Activated CD4-positive, alpha-beta memory T cell treated with anti-CD3 and anti-CD28 coated beads, Interleukin-2, amount 10 ng/mL, durations not matched to agents 7 days and 5 days (primary cell): ENCODE measurements around the gene PAMR1. TPM values are rescaled to one million over a fixed set of nuclear protein-coding genes. Genes with fewer than 3 reads are reported as not detected.

Source experiments
- CTCF ChIA-PET: fragments of 350-600 bp; sonication (Branson Sonifier 250); formaldehyde crosslinking; loops from one replicate; lab custom pipeline; 2021; ENCODE audit warnings: antibody characterized with exemption, inconsistent platforms; lab: Charles Lee
- POLR2A ChIA-PET: fragments of 350-600 bp; sonication (Branson Sonifier 250); formaldehyde crosslinking; loops from one replicate; lab custom pipeline; 2021; ENCODE audit warnings: antibody characterized with exemption; lab: Charles Lee
- DNase-seq: peaks from one replicate; pipeline ENCODE4 v3.0.0-alpha.2; 2020
- H3K27ac Mint-ChIP-seq: one replicate; pipeline ENCODE4 v1.8.0; 2021; ENCODE audit warnings: mild to moderate bottlenecking, mixed read lengths
- H3K27me3 Mint-ChIP-seq: one replicate; pipeline ENCODE4 v1.8.0; 2021; ENCODE audit warnings: mixed read lengths
- H3K36me3 Mint-ChIP-seq: one replicate; pipeline ENCODE4 v1.8.0; 2021; ENCODE audit warnings: low read depth, mixed read lengths
- H3K4me1 Mint-ChIP-seq: one replicate; pipeline ENCODE4 v1.8.0; 2021; ENCODE audit warnings: mixed read lengths
- H3K4me3 Mint-ChIP-seq: one replicate; pipeline ENCODE4 v1.8.0; 2021; ENCODE audit warnings: mild to moderate bottlenecking, mixed read lengths
- H3K9me3 Mint-ChIP-seq: one replicate; pipeline ENCODE4 v1.8.0; 2021; ENCODE audit warnings: mixed read lengths
- total RNA-seq, 2 experiments: library from RNA; stranded (reverse); gene quantifications; one replicate each; pipeline ENCODE4 v1.2.3, GENCODE V29; 2021

Gene PAMR1
- total RNA-seq, 2 experiments from 2014 or later = not detected

- no peak overlapping the region for H3K27ac Mint-ChIP-seq
- no peak overlapping the region for H3K4me3 Mint-ChIP-seq
- H3K36me3 Mint-ChIP-seq = no peaks in the 10 kb centered on the region
- ChIA-PET CTCF (interaction anchor here (1.0 kb wide), 1 partner anchor 10 kb away, joined by 5 read pairs; no protein-coding TSS in a partner anchor), POLR2A (no interaction called here)
- H3K4me1 Mint-ChIP-seq = peaks cover 10% of the 10 kb centered on the region
- no peaks in the 10 kb centered on the region for H3K9me3 Mint-ChIP-seq
- H3K27me3 Mint-ChIP-seq = peaks cover 73% of the 10 kb centered on the region
- no peak for DNase-seq
These were observed 109.9 kb downstream of the PAMR1 start for GRCh38 chr11:35415487-35415886.

- no peak for DNase-seq
- H3K4me1 Mint-ChIP-seq = peaks cover 6% of the 10 kb centered on the region
- H3K27me3 Mint-ChIP-seq = peaks cover 70% of the 10 kb centered on the region
- no peak overlapping the region for H3K4me3 Mint-ChIP-seq
- no peaks in the 10 kb centered on the region for H3K9me3 Mint-ChIP-seq
- ChIA-PET CTCF (interaction anchor here (1.0 kb wide), 1 partner anchor 10 kb away, joined by 5 read pairs; no protein-coding TSS in a partner anchor), POLR2A (no interaction called here)
- no peaks in the 10 kb centered on the region for H3K36me3 Mint-ChIP-seq
- H3K27ac Mint-ChIP-seq = no peak overlapping the region
These were observed 110.6 kb downstream of the PAMR1 start for GRCh38 chr11:35414776-35415175.

GRCh38 chr11:35414311-35414710 is 111.1 kb downstream of the PAMR1 start:
- POLR2A ChIA-PET = no interaction called here
- Mint-ChIP-seq H3K4me1 (peaks cover 4% of the 10 kb centered on the region), H3K4me3 (no peak overlapping the region), H3K27ac (no peak overlapping the region), H3K27me3 (peaks cover 67% of the 10 kb centered on the region), H3K36me3 (no peaks in the 10 kb centered on the region), H3K9me3 (no peaks in the 10 kb centered on the region)
- no peak for DNase-seq
- CTCF ChIA-PET = interaction anchor here (1.0 kb wide), 1 partner anchor 9 kb away, joined by 5 read pairs; no protein-coding TSS in a partner anchor

- Mint-ChIP-seq H3K36me3 (no peaks in the 10 kb centered on the region), H3K27me3 (peaks cover 62% of the 10 kb centered on the region)
These were observed 111.8 kb downstream of the PAMR1 start for GRCh38 chr11:35413598-35413997.

GRCh38 chr11:35412285-35412684 is 113.1 kb downstream of the PAMR1 start:
- H3K27me3 Mint-ChIP-seq = peaks cover 49% of the 10 kb centered on the region
- H3K9me3 Mint-ChIP-seq = no peaks in the 10 kb centered on the region
- ChIA-PET POLR2A (no interaction called here), CTCF (interaction anchor here (1.1 to 1.3 kb wide), 4 partner anchors 19 to 777 kb away, joined by 3 to 5 read pairs (median 3); no protein-coding TSS in a partner anchor)
- H3K36me3 Mint-ChIP-seq = no peaks in the 10 kb centered on the region
- no peak for DNase-seq
- no peak overlapping the region for H3K4me3 Mint-ChIP-seq
- no peaks in the 10 kb centered on the region for H3K4me1 Mint-ChIP-seq
- no peak overlapping the region for H3K27ac Mint-ChIP-seq

More at GRCh38 chr11:35413598-35413997, 111.8 kb downstream of the PAMR1 start:
- Mint-ChIP-seq H3K9me3 (no peaks in the 10 kb centered on the region), H3K4me3 (no peak overlapping the region), H3K27ac (no peak overlapping the region), H3K4me1 (peaks cover 4% of the 10 kb centered on the region)
- POLR2A ChIA-PET = no interaction called here
- CTCF ChIA-PET = no interaction called here
- no peak for DNase-seq

GRCh38 chr11:35407041-35407440 is 118.4 kb downstream of the PAMR1 start:
- no peak for DNase-seq
- Mint-ChIP-seq H3K36me3 (no peaks in the 10 kb centered on the region), H3K27ac (no peak overlapping the region), H3K4me1 (no peaks in the 10 kb centered on the region), H3K27me3 (peaks cover 16% of the 10 kb centered on the region), H3K9me3 (no peaks in the 10 kb centered on the region), H3K4me3 (no peak overlapping the region)
- ChIA-PET CTCF (no interaction called here), POLR2A (no interaction called here)

GRCh38 chr11:35404388-35404775 is 121.0 kb downstream of the PAMR1 start:
- Mint-ChIP-seq H3K4me1 (no peaks in the 10 kb centered on the region), H3K27ac (no peak overlapping the region), H3K36me3 (no peaks in the 10 kb centered on the region), H3K27me3 (peaks cover 4% of the 10 kb centered on the region), H3K9me3 (no peaks in the 10 kb centered on the region), H3K4me3 (no peak overlapping the region)
- no peak for DNase-seq
- POLR2A ChIA-PET = no interaction called here
- CTCF ChIA-PET = interaction anchor here (0.8 to 1.2 kb wide), 5 partner anchors 10 to 485 kb away, joined by 3 to 5 read pairs (median 3); no protein-coding TSS in a partner anchor

- Mint-ChIP-seq H3K27me3 (peaks cover 9% of the 10 kb centered on the region), H3K4me3 (no peak overlapping the region), H3K4me1 (no peaks in the 10 kb centered on the region), H3K9me3 (no peaks in the 10 kb centered on the region), H3K36me3 (no peaks in the 10 kb centered on the region), H3K27ac (no peak overlapping the region)
- ChIA-PET POLR2A (no interaction called here), CTCF (interaction anchor here (0.8 to 1.2 kb wide), 3 partner anchors 269 to 485 kb away, joined by 3 to 5 read pairs (median 3); no protein-coding TSS in a partner anchor)
- no peak for DNase-seq
These were observed 121.5 kb downstream of the PAMR1 start for GRCh38 chr11:35403765-35404387.

- ChIA-PET CTCF (interaction anchor here (1.2 to 1.5 kb wide), 3 partner anchors 9 to 476 kb away, joined by 3 to 5 read pairs (median 5); no protein-coding TSS in a partner anchor), POLR2A (no interaction called here)
- no peak for DNase-seq
- no peaks in the 10 kb centered on the region for H3K4me1 Mint-ChIP-seq
- H3K4me3 Mint-ChIP-seq = no peak overlapping the region
- H3K36me3 Mint-ChIP-seq = no peaks in the 10 kb centered on the region
- H3K27ac Mint-ChIP-seq = no peak overlapping the region
- peaks cover 15% of the 10 kb centered on the region for H3K27me3 Mint-ChIP-seq
- H3K9me3 Mint-ChIP-seq = no peaks in the 10 kb centered on the region
These were observed 122.4 kb downstream of the PAMR1 start for GRCh38 chr11:35402751-35403660.

GRCh38 chr11:35398881-35399280 is 126.5 kb downstream of the PAMR1 start:
- POLR2A ChIA-PET = no interaction called here
- H3K27me3 Mint-ChIP-seq = peaks cover 25% of the 10 kb centered on the region
- CTCF ChIA-PET = no interaction called here
- DNase-seq = no peak
- no peak overlapping the region for H3K27ac Mint-ChIP-seq
- no peak overlapping the region for H3K4me3 Mint-ChIP-seq
- H3K9me3 Mint-ChIP-seq = no peaks in the 10 kb centered on the region
- no peaks in the 10 kb centered on the region for H3K4me1 Mint-ChIP-seq
- H3K36me3 Mint-ChIP-seq = no peaks in the 10 kb centered on the region

GRCh38 chr11:35394941-35395340 is 130.5 kb downstream of the PAMR1 start:
- no peak overlapping the region for H3K27ac Mint-ChIP-seq
- H3K4me3 Mint-ChIP-seq = no peak overlapping the region
- ChIA-PET CTCF (no interaction called here), POLR2A (interaction anchor here (1.4 kb wide), 1 partner anchor 249 kb away, joined by 3 read pairs; no protein-coding TSS in a partner anchor)
- peaks cover 19% of the 10 kb centered on the region for H3K4me1 Mint-ChIP-seq
- H3K9me3 Mint-ChIP-seq = no peaks in the 10 kb centered on the region
- DNase-seq = no peak
- no peaks in the 10 kb centered on the region for H3K36me3 Mint-ChIP-seq
- peaks cover 33% of the 10 kb centered on the region for H3K27me3 Mint-ChIP-seq

GRCh38 chr11:35393098-35393497 is 132.3 kb downstream of the PAMR1 start:
- H3K4me1 Mint-ChIP-seq = peaks cover 19% of the 10 kb centered on the region
- ChIA-PET POLR2A (interaction anchor here (0.8 kb wide), 1 partner anchor 230 kb away, joined by 3 read pairs; no protein-coding TSS in a partner anchor), CTCF (interaction anchor here (0.9 to 4.2 kb wide), 10 partner anchors 12 to 880 kb away, joined by 3 to 42 read pairs (median 6); no protein-coding TSS in a partner anchor)
- H3K9me3 Mint-ChIP-seq = no peaks in the 10 kb centered on the region
- peaks cover 23% of the 10 kb centered on the region for H3K27me3 Mint-ChIP-seq
- no peak overlapping the region for H3K27ac Mint-ChIP-seq
- H3K36me3 Mint-ChIP-seq = no peaks in the 10 kb centered on the region
- DNase-seq = no peak
- no peak overlapping the region for H3K4me3 Mint-ChIP-seq
